ENCODE results near the gene CUL7.
"Not testable (repeated sequence)": the region's sequence is repeated elsewhere in the genome, so short reads cannot be mapped to it uniquely, and the experiment has no call there.

CUL7 gene

GRCh38 chr6:43014434-43014909, 39.2 kb downstream of the CUL7 start:
- DNase-seq (ENCODE audit: low spot score), result no peak

- peak; percentile 100 for DNase-seq (ENCODE audit: low spot score)
These were observed 39.7 kb downstream of the CUL7 start, which contains the start of the genes KLHDC3 and MEA1 for GRCh38 chr6:43013843-43014433. Gene KLHDC3 (plus strand): TSS chr6:43014249. CDS start chr6:43017193, 2,944 bp downstream. Gene MEA1 (minus strand): TSS chr6:43013946. CDS start chr6:43013813, 133 bp downstream.

GRCh38 chr6:43013097-43013842, 40.4 kb downstream of the CUL7 start:
- DNase-seq (ENCODE audit: low spot score), result no peak

- no peak for DNase-seq (ENCODE audit: low spot score)
These were observed 41.3 kb downstream of the CUL7 start for GRCh38 chr6:43012364-43012763.

- DNase-seq (ENCODE audit: low spot score), result no peak
These were observed 42.4 kb downstream of the CUL7 start for GRCh38 chr6:43011207-43011606.

GRCh38 chr6:43009124-43009523, 44.5 kb downstream of the CUL7 start:
- DNase-seq (ENCODE audit: low spot score), result no peak

- DNase-seq (ENCODE audit: low spot score), result no peak
These were observed 46.5 kb downstream of the CUL7 start for GRCh38 chr6:43007126-43007525.

- no peak for DNase-seq (ENCODE audit: low spot score)
These were observed 47.4 kb downstream of the CUL7 start for GRCh38 chr6:43006251-43006650.

GRCh38 chr6:43005844-43006243, 47.8 kb downstream of the CUL7 start:
- no peak for DNase-seq (ENCODE audit: low spot score)

- no peak for DNase-seq (ENCODE audit: low spot score)
These were observed 51.8 kb downstream of the CUL7 start for GRCh38 chr6:43001843-43002242.

GRCh38 chr6:42998205-42998604, 55.4 kb downstream of the CUL7 start:
- not testable (repeated sequence) for DNase-seq (ENCODE audit: low spot score)

- no peak for DNase-seq (ENCODE audit: low spot score)
These were observed 57.1 kb downstream of the CUL7 start for GRCh38 chr6:42996513-42996912.

- no peak for DNase-seq (ENCODE audit: low spot score)
These were observed 60.2 kb downstream of the CUL7 start for GRCh38 chr6:42993445-42993844.

GRCh38 chr6:42989923-42990322, 63.7 kb downstream of the CUL7 start:
- DNase-seq (ENCODE audit: low spot score), result no peak

- DNase-seq (ENCODE audit: low spot score), result no peak
These were observed 65.1 kb downstream of the CUL7 start for GRCh38 chr6:42988486-42989020.
